Body of pancreas (tissue), 4 donors: ENCODE data around the gene UNC93A. TPM values are rescaled to one million over a fixed set of nuclear protein-coding genes. Genes with fewer than 3 reads are reported as not detected.

Source experiments
- ATAC-seq: fragments of 150-250 bp; one replicate; pipeline ENCODE4 v1.9.1; 2016
- DNase-seq, 4 donors: peaks; one replicate each; pipeline ENCODE4 v3.0.0-alpha.2; 2019
- H3K27ac ChIP-seq, 4 donors: fragments of 200-600 bp; sonication (generic); 1 replicate in 3 of 4; 2 replicates in 1 of 4; pipeline versions ENCODE4 v1.5.1 to v1.6.1; 2016 to 2019; ENCODE audit warnings: mild to moderate bottlenecking in 1 of 4, mixed read lengths in 1 of 4, moderate library complexity in 1 of 4
- H3K27me3 ChIP-seq, 2 donors: fragments of 200-600 bp; sonication (generic); one replicate each; pipeline ENCODE4 v1.6.0; 2016; ENCODE audit warnings: mild to moderate bottlenecking in 1 of 2
- H3K36me3 ChIP-seq, 2 donors: fragments of 200-600 bp; sonication (generic); replicated peaks in 1 of 2; 2 replicates each; pipeline ENCODE4 v1.5.1; 2016; ENCODE audit warnings: low read depth in 2 of 2; ENCODE audit not compliant: insufficient read depth in 1 of 2
- H3K4me1 ChIP-seq: fragments of 200-600 bp; sonication (generic); one replicate; pipeline ENCODE4 v1.6.0; 2016
- H3K4me3 ChIP-seq, 2 donors: fragments of 200-600 bp; sonication (generic); 1 replicate in 1 of 2; 2 replicates in 1 of 2; pipeline ENCODE4 v1.5.1; 2016 to 2019
- H3K9me3 ChIP-seq, 3 donors: fragments of 200-600 bp; sonication (generic); 1 replicate in 2 of 3; 2 replicates in 1 of 3; pipeline ENCODE4 v1.5.1; 2016
- CTCF ChIP-seq, 7 experiments: fragments of 450-650 bp in 4 of 7; fragments of 200-600 bp in 3 of 7; sonication (generic) in 3 of 7; IDR thresholded peaks; one replicate each; pipeline ENCODE4 v1.5.1; 2016 to 2019; ENCODE audit warnings: antibody characterized with exemption in 7 of 7
- POLR2A ChIP-seq, 3 donors: fragments of 450-650 bp; IDR thresholded peaks; one replicate each; pipeline ENCODE4 v1.6.1; 2016; ENCODE audit warnings: antibody characterized with exemption in 3 of 3, mild to moderate bottlenecking in 2 of 3
- WGBS, 2 donors: methylation state at CpG; one replicate each; pipeline ENCODE4 v1.1.5; 2017; 5-methylcytosine and 5-hydroxymethylcytosine counted together
- intact Hi-C: fragments of 100-400 bp; cut with DNase I; formaldehyde crosslinking; loops from one replicate; pipeline ENCODE4 v1.15.1; 2023
- total RNA-seq, 2 donors: library from RNA; depleted of rRNA; stranded (reverse); fragments of >200 nt; gene quantifications; one replicate each; pipeline ENCODE4 v1.1.0, GENCODE V29; 2016

The UNC93A gene
- total RNA-seq, 2 donors from 2014 or later, result not detected

GRCh38 chr6:167292301-167293087 lies 1.4 kb downstream of the UNC93A start:
- H3K4me1 ChIP-seq, result no peaks in the 10 kb centered on the region
- WGBS, 2 donors, result 47 to 73% methylated on average over 3 to 6 of the region's 6 CpGs
- no peak for DNase-seq
- intact Hi-C loops, result no loop called here
- no peaks in the 10 kb centered on the region for H3K27me3 ChIP-seq
- H3K4me3 ChIP-seq, result no peak overlapping the region
- no peak overlapping the region for H3K27ac ChIP-seq
- TF ChIP-seq POLR2A (IDR thresholded peaks at IDR 0.05) (no peak), CTCF (IDR thresholded peaks at IDR 0.05) (no peak)
- no peaks in the 10 kb centered on the region for H3K36me3 ChIP-seq
- ATAC-seq, result no peak
- no peaks in the 10 kb centered on the region for H3K9me3 ChIP-seq

- ATAC-seq, result no peak
- Histone ChIP-seq H3K36me3 (no peaks in the 10 kb centered on the region), H3K9me3 (no peaks in the 10 kb centered on the region), H3K27me3 (no peaks in the 10 kb centered on the region), H3K4me1 (no peaks in the 10 kb centered on the region), H3K27ac (no peak overlapping the region), H3K4me3 (no peak overlapping the region)
- 37 to 52% methylated on average over 5 to 10 of the region's 10 CpGs for WGBS, 2 donors
- intact Hi-C loops, result no loop called here
- no peak for DNase-seq
- TF ChIP-seq CTCF (IDR thresholded peaks at IDR 0.05), result no peak
- no peak for TF ChIP-seq POLR2A (IDR thresholded peaks at IDR 0.05)
These were observed 2.0 kb downstream of the UNC93A start for GRCh38 chr6:167293088-167293589.

GRCh38 chr6:167293590-167294091 lies 2.5 kb downstream of the UNC93A start:
- Histone ChIP-seq H3K27ac (no peak overlapping the region), H3K36me3 (no peaks in the 10 kb centered on the region), H3K4me1 (no peaks in the 10 kb centered on the region), H3K27me3 (no peaks in the 10 kb centered on the region), H3K4me3 (no peak overlapping the region), H3K9me3 (no peaks in the 10 kb centered on the region)
- 74 to 82% methylated on average over 12 to 13 of the region's 13 CpGs for WGBS, 2 donors
- no peak for TF ChIP-seq POLR2A (IDR thresholded peaks at IDR 0.05)
- no peak for TF ChIP-seq CTCF (IDR thresholded peaks at IDR 0.05)
- intact Hi-C loops, result no loop called here
- no peak for DNase-seq
- no peak for ATAC-seq

- Histone ChIP-seq H3K36me3 (no peaks in the 10 kb centered on the region), H3K4me3 (no peak overlapping the region), H3K4me1 (no peaks in the 10 kb centered on the region), H3K27ac (no peak overlapping the region), H3K27me3 (no peaks in the 10 kb centered on the region), H3K9me3 (no peaks in the 10 kb centered on the region)
- TF ChIP-seq CTCF (IDR thresholded peaks at IDR 0.05), result no peak
- no peak for TF ChIP-seq POLR2A (IDR thresholded peaks at IDR 0.05)
- WGBS, 2 donors, result 76 to 83% methylated on average over 10 to 12 of the region's 12 CpGs
- intact Hi-C loops, result no loop called here
- DNase-seq (no peak), ATAC-seq (no peak)
These were observed 3.1 kb downstream of the UNC93A start for GRCh38 chr6:167294241-167294640.
